HEK293 (cell line): ENCODE results near the gene S100A8.

ENCODE experiments used
- CTCF ChIA-PET: fragments of 350-600 bp; formaldehyde crosslinking; extraction: SDS; loops from one replicate; lab custom pipeline; 2021; ENCODE audit warnings: antibody characterized with exemption; lab: Yijun Ruan, JAX
- POLR2A ChIA-PET: fragments of 300-600 bp; formaldehyde crosslinking; extraction: SDS; loops from one replicate; lab custom pipeline; 2020; ENCODE audit warnings: antibody characterized with exemption, inconsistent platforms; lab: Yijun Ruan, JAX
- H3K27ac ChIP-seq: fragments of 200-500 bp; sonication (Bioruptor generic); 2 replicates; pipeline ENCODE4 v1.5.1; 2014; ENCODE audit warnings: low read depth, low read length, control low read depth, inconsistent platforms; ENCODE audit errors: extremely low read depth
- H3K36me3 ChIP-seq, 2 experiments: fragments of 200-500 bp in 1 of 2; sonication (Bioruptor generic) in 1 of 2; 1 replicate in 1 of 2; 2 replicates in 1 of 2; pipeline ENCODE4 v1.5.1; 2014 to 2017; ENCODE audit warnings: inconsistent platforms in 2 of 2, low read length in 2 of 2; ENCODE audit not compliant: control insufficient read depth in 2 of 2, insufficient read depth in 1 of 2
- H3K4me1 ChIP-seq: fragments of 200-500 bp; sonication (Bioruptor generic); 2 replicates; pipeline ENCODE4 v1.5.1; 2014; ENCODE audit warnings: mild to moderate bottlenecking, low read length, inconsistent platforms; ENCODE audit not compliant: control insufficient read depth, insufficient read depth
- H3K4me3 ChIP-seq: 2 replicates; pipeline ENCODE4 v1.5.1; 2011; ENCODE audit warnings: low read depth, mild to moderate bottlenecking, control low read depth, low read length, moderate library complexity
- H3K9me3 ChIP-seq: fragments of 200-500 bp; sonication (Bioruptor generic); 2 replicates; pipeline ENCODE4 v1.5.1; 2014; ENCODE audit warnings: low read depth, low read length, inconsistent platforms; ENCODE audit not compliant: control insufficient read depth, insufficient read depth
- GLIS2 ChIP-seq: fragments of 450-650 bp; formaldehyde crosslinking; IDR thresholded peaks from 2 replicates; pipeline ENCODE4 v1.5.1; 2016; ENCODE audit warnings: missing biosample characterization, missing genetic modification characterization
- HOXA7 ChIP-seq: sonication (generic); formaldehyde crosslinking; IDR thresholded peaks from 2 replicates; pipeline ENCODE4 v1.8.1; 2022; ENCODE audit warnings: missing genetic modification reagents, borderline replicate concordance
- MEIS1 ChIP-seq: sonication (generic); formaldehyde crosslinking; IDR thresholded peaks from 2 replicates; pipeline ENCODE4 v1.8.1; 2022; ENCODE audit warnings: missing genetic modification reagents, mild to moderate bottlenecking, borderline replicate concordance
- PRDM10 ChIP-seq: fragments of 450-650 bp; formaldehyde crosslinking; IDR thresholded peaks from 2 replicates; pipeline ENCODE4 v1.5.1; 2016; ENCODE audit warnings: missing biosample characterization, missing genetic modification characterization
- SETDB1 ChIP-seq: IDR thresholded peaks from one replicate; pipeline ENCODE4 v1.6.1; 2017; ENCODE audit warnings: mild to moderate bottlenecking, low read length, moderate library complexity, mixed read lengths; ENCODE audit not compliant: insufficient read length
- SP7 ChIP-seq: fragments of 450-650 bp; formaldehyde crosslinking; IDR thresholded peaks from 2 replicates; pipeline ENCODE4 v1.5.1; 2016; ENCODE audit warnings: missing biosample characterization, missing genetic modification characterization
- ZNF121 ChIP-seq: fragments of 450-650 bp; formaldehyde crosslinking; IDR thresholded peaks from 2 replicates; pipeline ENCODE4 v1.5.1; 2016; ENCODE audit warnings: missing biosample characterization, missing genetic modification characterization
- ZNF239 ChIP-seq: fragments of 450-650 bp; formaldehyde crosslinking; IDR thresholded peaks from 2 replicates; pipeline ENCODE4 v1.5.1; 2016; ENCODE audit warnings: missing biosample characterization, missing genetic modification characterization
- ZNF26 ChIP-seq: fragments of 450-650 bp; formaldehyde crosslinking; IDR thresholded peaks from 2 replicates; pipeline ENCODE4 v1.5.1; 2016; ENCODE audit warnings: missing biosample characterization, missing genetic modification characterization
- ZNF335 ChIP-seq: fragments of 450-650 bp; formaldehyde crosslinking; conservative IDR thresholded peaks from 2 replicates; pipeline ENCODE4 v1.5.1; 2016; ENCODE audit warnings: missing biosample characterization, missing genetic modification characterization
- ZNF394 ChIP-seq: fragments of 450-650 bp; formaldehyde crosslinking; IDR thresholded peaks from 2 replicates; pipeline ENCODE4 v1.5.1; 2016; ENCODE audit warnings: missing biosample characterization, missing genetic modification characterization, mild to moderate bottlenecking, moderate library complexity, borderline replicate concordance
- ZNF426 ChIP-seq: fragments of 450-650 bp; formaldehyde crosslinking; IDR thresholded peaks from 2 replicates; pipeline ENCODE4 v1.5.1; 2017; ENCODE audit warnings: missing biosample characterization, missing genetic modification characterization, mild to moderate bottlenecking, inconsistent platforms, moderate library complexity
- ZNF548 ChIP-seq: fragments of 450-650 bp; formaldehyde crosslinking; IDR thresholded peaks from 2 replicates; pipeline ENCODE4 v1.5.1; 2016; ENCODE audit warnings: missing biosample characterization, missing genetic modification characterization
- ZNF571 ChIP-seq: fragments of 450-650 bp; formaldehyde crosslinking; IDR thresholded peaks from 2 replicates; pipeline ENCODE4 v1.5.0; 2017; ENCODE audit warnings: missing biosample characterization, missing genetic modification characterization
- ZNF621 ChIP-seq: fragments of 450-650 bp; formaldehyde crosslinking; IDR thresholded peaks from 2 replicates; pipeline ENCODE4 v1.5.1; 2017; ENCODE audit warnings: missing biosample characterization, missing genetic modification characterization
- ZNF624 ChIP-seq: fragments of 450-650 bp; formaldehyde crosslinking; IDR thresholded peaks from 2 replicates; pipeline ENCODE4 v1.5.1; 2017; ENCODE audit warnings: missing biosample characterization, missing genetic modification characterization
- ZNF629 ChIP-seq: fragments of 450-650 bp; formaldehyde crosslinking; IDR thresholded peaks from 2 replicates; pipeline ENCODE4 v1.5.1; 2017; ENCODE audit warnings: missing biosample characterization, missing genetic modification characterization
- ZNF654 ChIP-seq: fragments of 450-650 bp; formaldehyde crosslinking; IDR thresholded peaks from 2 replicates; pipeline ENCODE4 v1.5.1; 2016; ENCODE audit warnings: low read depth, missing biosample characterization, missing genetic modification characterization
- ZNF747 ChIP-seq: fragments of 450-650 bp; formaldehyde crosslinking; IDR thresholded peaks from 2 replicates; pipeline ENCODE4 v1.5.1; 2016; ENCODE audit warnings: missing biosample characterization, missing genetic modification characterization
- ZNF776 ChIP-seq: fragments of 450-650 bp; formaldehyde crosslinking; IDR thresholded peaks from 2 replicates; pipeline ENCODE4 v1.5.0; 2017; ENCODE audit warnings: missing biosample characterization, missing genetic modification characterization, borderline replicate concordance
- ZSCAN4 ChIP-seq: fragments of 450-650 bp; formaldehyde crosslinking; IDR thresholded peaks from 2 replicates; pipeline ENCODE4 v1.5.1; 2017; ENCODE audit warnings: missing biosample characterization, missing genetic modification characterization
- TF ChIP-seq, protein P1 (sequence below): fragments of 450-650 bp; formaldehyde crosslinking; IDR thresholded peaks from 2 replicates; pipeline ENCODE4 v1.5.1; 2016; ENCODE audit warnings: missing biosample characterization, missing genetic modification characterization
- TF ChIP-seq, protein P2 (sequence below): fragments of 450-650 bp; formaldehyde crosslinking; IDR thresholded peaks from 2 replicates; pipeline ENCODE4 v1.5.1; 2016; ENCODE audit warnings: missing biosample characterization, missing genetic modification characterization
- TF ChIP-seq, protein P3 (sequence below): fragments of 450-650 bp; formaldehyde crosslinking; IDR thresholded peaks from 2 replicates; pipeline ENCODE4 v1.5.1; 2016; ENCODE audit warnings: missing biosample characterization, missing genetic modification characterization

The S100A8 gene

GRCh38 chr1:153439273-153439672 lies 48.4 kb upstream of the S100A8 start (continued):
- TF ChIP-seq ZSCAN4 (tag by site-specific recombination) (no peak), MEIS1 (CRISPR knock-in tag) (no peak), ZNF26 (tag by site-specific recombination) (no peak), ZNF621 (tag by site-specific recombination) (no peak), ZNF654 (tag by site-specific recombination) (no peak)

GRCh38 chr1:153438599-153438998 lies 47.7 kb upstream of the S100A8 start:
- no peak overlapping the region for H3K4me3 ChIP-seq
- no peaks in the 10 kb centered on the region for H3K4me1 ChIP-seq
- H3K9me3 ChIP-seq, result no peaks in the 10 kb centered on the region
- TF ChIP-seq MEIS1 (CRISPR knock-in tag) (no peak), SETDB1 (no peak), ZNF121 (tag by site-specific recombination) (no peak), HOXA7 (no peak), ZNF548 (no peak), ZNF776 (tag by site-specific recombination) (no peak), ZNF747 (no peak), GLIS2 (no peak), ZNF335 (tag by site-specific recombination) (no peak), ZNF239 (tag by site-specific recombination) (no peak), SP7 (tag by site-specific recombination) (no peak), ZNF426 (tag by site-specific recombination) (no peak), PRDM10 (tag by site-specific recombination) (no peak), ZNF394 (tag by site-specific recombination) (no peak), ZNF629 (tag by site-specific recombination) (no peak), ZNF624 (tag by site-specific recombination) (no peak), ZNF571 (tag by site-specific recombination) (no peak)
- TF ChIP-seq, protein P1, sequence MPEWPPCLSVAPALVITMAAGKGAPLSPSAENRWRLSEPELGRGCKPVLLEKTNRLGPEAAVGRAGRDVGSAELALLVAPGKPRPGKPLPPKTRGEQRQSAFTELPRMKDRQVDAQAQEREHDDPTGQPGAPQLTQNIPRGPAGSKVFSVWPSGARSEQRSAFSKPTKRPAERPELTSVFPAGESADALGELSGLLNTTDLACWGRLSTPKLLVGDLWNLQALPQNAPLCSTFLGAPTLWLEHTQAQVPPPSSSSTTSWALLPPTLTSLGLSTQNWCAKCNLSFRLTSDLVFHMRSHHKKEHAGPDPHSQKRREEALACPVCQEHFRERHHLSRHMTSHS, result no peak
- TF ChIP-seq, protein P2, sequence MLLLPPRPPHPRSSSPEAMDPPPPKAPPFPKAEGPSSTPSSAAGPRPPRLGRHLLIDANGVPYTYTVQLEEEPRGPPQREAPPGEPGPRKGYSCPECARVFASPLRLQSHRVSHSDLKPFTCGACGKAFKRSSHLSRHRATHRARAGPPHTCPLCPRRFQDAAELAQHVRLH (tag by site-specific recombination), result no peak
- TF ChIP-seq, protein P3, sequence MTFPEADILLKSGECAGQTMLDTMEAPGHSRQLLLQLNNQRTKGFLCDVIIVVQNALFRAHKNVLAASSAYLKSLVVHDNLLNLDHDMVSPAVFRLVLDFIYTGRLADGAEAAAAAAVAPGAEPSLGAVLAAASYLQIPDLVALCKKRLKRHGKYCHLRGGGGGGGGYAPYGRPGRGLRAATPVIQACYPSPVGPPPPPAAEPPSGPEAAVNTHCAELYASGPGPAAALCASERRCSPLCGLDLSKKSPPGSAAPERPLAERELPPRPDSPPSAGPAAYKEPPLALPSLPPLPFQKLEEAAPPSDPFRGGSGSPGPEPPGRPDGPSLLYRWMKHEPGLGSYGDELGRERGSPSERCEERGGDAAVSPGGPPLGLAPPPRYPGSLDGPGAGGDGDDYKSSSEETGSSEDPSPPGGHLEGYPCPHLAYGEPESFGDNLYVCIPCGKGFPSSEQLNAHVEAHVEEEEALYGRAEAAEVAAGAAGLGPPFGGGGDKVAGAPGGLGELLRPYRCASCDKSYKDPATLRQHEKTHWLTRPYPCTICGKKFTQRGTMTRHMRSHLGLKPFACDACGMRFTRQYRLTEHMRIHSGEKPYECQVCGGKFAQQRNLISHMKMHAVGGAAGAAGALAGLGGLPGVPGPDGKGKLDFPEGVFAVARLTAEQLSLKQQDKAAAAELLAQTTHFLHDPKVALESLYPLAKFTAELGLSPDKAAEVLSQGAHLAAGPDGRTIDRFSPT (tag by site-specific recombination), result no peak
- ChIA-PET POLR2A (no interaction called here), CTCF (no interaction called here)
- no peaks in the 10 kb centered on the region for H3K36me3 ChIP-seq
- no peak overlapping the region for H3K27ac ChIP-seq
